SU-DHL-6 (cell line): ENCODE measurements around the gene YEATS2.

ENCODE experiments used
- H2AFZ ChIP-seq: fragments of 200-600 bp; sonication (generic); 2 replicates; pipeline ENCODE4 v1.6.1; 2014; ENCODE audit warnings: low read depth, mild to moderate bottlenecking, moderate library complexity, mixed read lengths, antibody characterized with exemption, low read length; ENCODE audit not compliant: severe bottlenecking
- H3F3A ChIP-seq: fragments of 200-600 bp; shearing (Covaris generic); 2 replicates; pipeline ENCODE4 v1.6.0; 2016; ENCODE audit warnings: antibody characterized with exemption, mild to moderate bottlenecking; ENCODE audit not compliant: insufficient read depth
- H3K27ac ChIP-seq: fragments of 200-600 bp; sonication (generic); 2 replicates; pipeline ENCODE4 v1.5.1; 2016; ENCODE audit warnings: low read depth, mild to moderate bottlenecking, low read length, moderate library complexity, mixed read lengths
- H3K27me3 ChIP-seq: fragments of 200-600 bp; sonication (generic), shearing (Covaris generic); 2 replicates; pipeline ENCODE4 v1.6.0; 2014; ENCODE audit warnings: mild to moderate bottlenecking, low read length
- H3K36me3 ChIP-seq: fragments of 200-600 bp; sonication (generic); 2 replicates; pipeline ENCODE4 v1.6.1; 2014; ENCODE audit warnings: mild to moderate bottlenecking, low read length, mixed read lengths
- H3K4me2 ChIP-seq: fragments of 300-600, 200-600 bp; shearing (Covaris generic), sonication (generic); 2 replicates; pipeline ENCODE4 v1.6.0; 2014; ENCODE audit warnings: low read length, low read depth, mild to moderate bottlenecking; ENCODE audit not compliant: poor library complexity, severe bottlenecking
- H3K4me3 ChIP-seq: fragments of 200-600 bp; sonication (generic); 2 replicates; pipeline ENCODE4 v1.5.1; 2014; ENCODE audit warnings: antibody characterized with exemption, low read length, mild to moderate bottlenecking, mixed read lengths; ENCODE audit not compliant: insufficient read depth, poor library complexity, severe bottlenecking
- H3K79me2 ChIP-seq: fragments of 200-600 bp; sonication (generic); 2 replicates; pipeline ENCODE4 v1.6.1; 2014; ENCODE audit warnings: mild to moderate bottlenecking, low read length, moderate library complexity; ENCODE audit not compliant: insufficient read depth
- H3K9ac ChIP-seq: fragments of 200-600 bp; sonication (generic); 2 replicates; pipeline ENCODE4 v1.7.0; 2014; ENCODE audit warnings: mild to moderate bottlenecking, low read length
- H3K9me2 ChIP-seq: fragments of 200-600 bp; sonication (generic); replicated peaks from 2 replicates; pipeline ENCODE4 v1.6.1; 2014; ENCODE audit warnings: low read length; ENCODE audit not compliant: insufficient read depth
- H3K9me3 ChIP-seq: fragments of 200-600 bp; sonication (generic); 2 replicates; pipeline ENCODE4 v1.6.1; 2014; ENCODE audit warnings: low read length, mixed read lengths; ENCODE audit not compliant: insufficient read depth
- H4K20me1 ChIP-seq: fragments of 200-600 bp; sonication (generic); 2 replicates; pipeline ENCODE4 v1.6.1; 2014; ENCODE audit warnings: low read depth, mild to moderate bottlenecking, antibody characterized with exemption, low read length, moderate library complexity, mixed read lengths
- EZH2phosphoT487 ChIP-seq: fragments of 200-600 bp; sonication (generic), shearing (Covaris generic); conservative IDR thresholded peaks from 2 replicates; pipeline ENCODE4 v1.6.1; 2018; ENCODE audit warnings: mild to moderate bottlenecking, antibody characterized with exemption, low read length, moderate library complexity, mixed read lengths
- TF ChIP-seq, protein P1 (sequence below): fragments of 200-600 bp; sonication (generic); IDR thresholded peaks from one replicate; pipeline ENCODE4 v1.5.1; 2017; ENCODE audit warnings: antibody characterized with exemption, mild to moderate bottlenecking, low read length, moderate library complexity; ENCODE audit not compliant: insufficient read depth, poor library complexity, severe bottlenecking

YEATS2 gene

DNA sequence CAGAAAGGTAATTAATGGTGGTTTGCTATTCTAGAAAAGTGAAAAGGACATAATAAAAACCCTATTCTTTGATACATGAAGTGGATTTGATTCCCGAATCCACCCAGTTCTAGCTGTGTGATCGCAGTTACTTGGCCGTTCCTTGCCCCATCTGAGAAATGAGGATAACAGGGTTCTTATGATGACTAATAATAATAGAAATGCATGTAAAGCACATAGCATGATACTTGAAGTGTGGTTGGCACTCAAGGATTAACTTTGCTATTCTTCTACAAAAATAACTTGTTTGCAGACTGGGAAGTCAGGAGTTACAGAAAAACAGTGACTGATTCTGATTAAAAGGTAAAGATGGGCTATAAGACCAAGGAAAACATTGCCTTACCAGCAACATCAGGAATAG lies 160.3 kb downstream of the YEATS2 start:
- no peaks in the 10 kb centered on the region for H3F3A ChIP-seq
- no peak overlapping the region for H2AFZ ChIP-seq
- H3K27me3 ChIP-seq = no peaks in the 10 kb centered on the region
- H3K9me3 ChIP-seq = no peaks in the 10 kb centered on the region
- H3K27ac ChIP-seq = no peak overlapping the region
- H3K79me2 ChIP-seq = no peaks in the 10 kb centered on the region
- no peak overlapping the region for H3K9ac ChIP-seq
- no peaks in the 10 kb centered on the region for H4K20me1 ChIP-seq
- no peak for TF ChIP-seq EZH2phosphoT487
- TF ChIP-seq, protein P1, sequence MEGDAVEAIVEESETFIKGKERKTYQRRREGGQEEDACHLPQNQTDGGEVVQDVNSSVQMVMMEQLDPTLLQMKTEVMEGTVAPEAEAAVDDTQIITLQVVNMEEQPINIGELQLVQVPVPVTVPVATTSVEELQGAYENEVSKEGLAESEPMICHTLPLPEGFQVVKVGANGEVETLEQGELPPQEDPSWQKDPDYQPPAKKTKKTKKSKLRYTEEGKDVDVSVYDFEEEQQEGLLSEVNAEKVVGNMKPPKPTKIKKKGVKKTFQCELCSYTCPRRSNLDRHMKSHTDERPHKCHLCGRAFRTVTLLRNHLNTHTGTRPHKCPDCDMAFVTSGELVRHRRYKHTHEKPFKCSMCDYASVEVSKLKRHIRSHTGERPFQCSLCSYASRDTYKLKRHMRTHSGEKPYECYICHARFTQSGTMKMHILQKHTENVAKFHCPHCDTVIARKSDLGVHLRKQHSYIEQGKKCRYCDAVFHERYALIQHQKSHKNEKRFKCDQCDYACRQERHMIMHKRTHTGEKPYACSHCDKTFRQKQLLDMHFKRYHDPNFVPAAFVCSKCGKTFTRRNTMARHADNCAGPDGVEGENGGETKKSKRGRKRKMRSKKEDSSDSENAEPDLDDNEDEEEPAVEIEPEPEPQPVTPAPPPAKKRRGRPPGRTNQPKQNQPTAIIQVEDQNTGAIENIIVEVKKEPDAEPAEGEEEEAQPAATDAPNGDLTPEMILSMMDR = no peak
- H3K4me2 ChIP-seq = no peak overlapping the region
- no peaks in the 10 kb centered on the region for H3K9me2 ChIP-seq
- peaks cover 7% of the 10 kb centered on the region; the same call in 1 of the 2 replicates for H3K36me3 ChIP-seq
- no peak overlapping the region for H3K4me3 ChIP-seq
